Measurements from ENCODE around the gene MARCHF3. TPM values are rescaled to one million over a fixed set of nuclear protein-coding genes. Genes with fewer than 3 reads are reported as not detected.

Gene MARCHF3
- total and polyA plus RNA-seq, 2 donors (not counting 1 experiment from before 2014, with no cell fraction given): 8.6 to 11.6 TPM

DNA sequence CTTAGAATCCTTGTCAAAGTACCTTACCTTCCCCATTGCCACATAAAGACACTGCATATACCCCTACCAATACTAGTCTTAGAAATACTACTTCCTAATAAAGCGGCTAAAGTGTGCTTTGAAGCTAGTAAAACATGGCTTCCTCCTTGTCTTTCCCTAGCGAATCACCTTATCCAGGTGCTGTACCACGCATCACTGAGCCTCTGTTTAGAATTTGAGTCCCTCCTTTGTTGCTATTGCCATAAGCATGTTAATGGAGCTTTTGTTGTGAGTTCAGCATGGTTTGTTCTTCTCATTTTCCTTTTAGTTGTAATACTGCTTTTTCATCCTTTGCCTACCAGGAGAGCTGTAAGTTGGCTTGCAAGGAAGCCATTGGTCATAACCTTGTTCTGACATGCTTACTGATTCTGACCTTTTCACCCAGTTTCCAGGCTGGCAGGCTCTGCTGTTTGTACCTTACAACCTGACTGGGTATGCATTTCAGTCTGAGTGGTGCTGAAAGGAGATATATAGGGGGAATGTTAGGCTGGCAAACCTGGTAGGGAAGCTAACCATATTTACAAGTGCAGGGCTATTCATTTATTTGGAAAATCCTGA, 203.6 kb downstream of the MARCHF3 start:
- no peak overlapping the region for H3K27ac ChIP-seq (ENCODE audit: insufficient read depth, low read length)
- H4K20me1 ChIP-seq (ENCODE audit: control insufficient read depth, extremely low read depth, insufficient read depth, low read length): no peaks in the 10 kb centered on the region
- H3K79me2 ChIP-seq (ENCODE audit: control insufficient read depth, insufficient read depth, low read length): peaks cover 1% of the 10 kb centered on the region
- no peaks in the 10 kb centered on the region for H3K9me3 ChIP-seq (ENCODE audit: control insufficient read depth, insufficient read depth, low read depth, low read length)
- H3K9ac ChIP-seq (ENCODE audit: insufficient read depth, low read length): no peak overlapping the region
- H3K36me3 ChIP-seq (ENCODE audit: control insufficient read depth, insufficient read depth, low read length): peaks cover 5% of the 10 kb centered on the region
- DNase-seq (ENCODE audit: low read depth in 2 of 2): no peak
- H3K27me3 ChIP-seq (ENCODE audit: control insufficient read depth, insufficient read depth, low read length): no peaks in the 10 kb centered on the region
- no peak overlapping the region for H3K4me3 ChIP-seq (replicated peaks in 1 of 4; ENCODE audit: control extremely low read depth in 1 of 4, insufficient read depth in 1 of 4, low read depth in 3 of 4, low read length in 4 of 4)
- H3K4me2 ChIP-seq (ENCODE audit: extremely low read depth, insufficient read depth, low read length): no peak overlapping the region
- H3K4me1 ChIP-seq (ENCODE audit: control insufficient read depth, extremely low read depth, insufficient read depth, low read length): no peaks in the 10 kb centered on the region
- H2AFZ ChIP-seq (ENCODE audit: low read length): no peak overlapping the region
- TF ChIP-seq EZH2 (IDR thresholded peaks at IDR 0.05; ENCODE audit: low read length, missing control alignments): no peak
- TF ChIP-seq, protein P1, sequence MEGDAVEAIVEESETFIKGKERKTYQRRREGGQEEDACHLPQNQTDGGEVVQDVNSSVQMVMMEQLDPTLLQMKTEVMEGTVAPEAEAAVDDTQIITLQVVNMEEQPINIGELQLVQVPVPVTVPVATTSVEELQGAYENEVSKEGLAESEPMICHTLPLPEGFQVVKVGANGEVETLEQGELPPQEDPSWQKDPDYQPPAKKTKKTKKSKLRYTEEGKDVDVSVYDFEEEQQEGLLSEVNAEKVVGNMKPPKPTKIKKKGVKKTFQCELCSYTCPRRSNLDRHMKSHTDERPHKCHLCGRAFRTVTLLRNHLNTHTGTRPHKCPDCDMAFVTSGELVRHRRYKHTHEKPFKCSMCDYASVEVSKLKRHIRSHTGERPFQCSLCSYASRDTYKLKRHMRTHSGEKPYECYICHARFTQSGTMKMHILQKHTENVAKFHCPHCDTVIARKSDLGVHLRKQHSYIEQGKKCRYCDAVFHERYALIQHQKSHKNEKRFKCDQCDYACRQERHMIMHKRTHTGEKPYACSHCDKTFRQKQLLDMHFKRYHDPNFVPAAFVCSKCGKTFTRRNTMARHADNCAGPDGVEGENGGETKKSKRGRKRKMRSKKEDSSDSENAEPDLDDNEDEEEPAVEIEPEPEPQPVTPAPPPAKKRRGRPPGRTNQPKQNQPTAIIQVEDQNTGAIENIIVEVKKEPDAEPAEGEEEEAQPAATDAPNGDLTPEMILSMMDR (conservative IDR thresholded peaks at IDR 0.05 in 1 of 2, IDR thresholded peaks at IDR 0.05 in 1 of 2; ENCODE audit: low read depth in 1 of 2, low read length in 2 of 2): no peak

DNA sequence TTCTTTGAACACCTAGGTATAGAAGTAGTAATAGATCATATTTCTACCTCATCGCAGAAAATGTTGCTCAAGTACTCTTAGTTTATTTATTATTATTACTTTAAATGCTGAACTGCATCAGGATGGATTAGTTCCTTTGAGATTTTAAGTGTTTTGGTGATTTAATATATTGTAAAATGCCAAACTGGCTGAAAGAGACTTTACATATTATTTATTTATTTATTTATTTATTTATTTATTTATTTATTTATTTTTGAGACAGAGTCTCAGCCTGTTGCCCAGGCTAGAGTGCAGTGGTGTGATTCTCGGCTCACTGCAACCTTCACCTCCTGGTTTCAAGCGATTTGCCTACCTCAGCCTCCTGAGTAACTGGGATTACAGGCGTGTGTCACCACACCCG, 211.1 kb downstream of the MARCHF3 start:
- Histone ChIP-seq H3K4me2 (ENCODE audit: extremely low read depth, insufficient read depth, low read length) (no peak overlapping the region), H3K9ac (ENCODE audit: insufficient read depth, low read length) (no peak overlapping the region), H2AFZ (ENCODE audit: low read length) (no peak overlapping the region), H4K20me1 (ENCODE audit: control insufficient read depth, extremely low read depth, insufficient read depth, low read length) (no peaks in the 10 kb centered on the region), H3K27ac (ENCODE audit: insufficient read depth, low read length) (no peak overlapping the region), H3K27me3 (ENCODE audit: control insufficient read depth, insufficient read depth, low read length) (no peaks in the 10 kb centered on the region), H3K36me3 (ENCODE audit: control insufficient read depth, insufficient read depth, low read length) (no peaks in the 10 kb centered on the region), H3K79me2 (ENCODE audit: control insufficient read depth, insufficient read depth, low read length) (peaks cover 12% of the 10 kb centered on the region), H3K4me3 (replicated peaks in 1 of 4; ENCODE audit: control extremely low read depth in 1 of 4, insufficient read depth in 1 of 4, low read depth in 3 of 4, low read length in 4 of 4) (no peak overlapping the region), H3K4me1 (ENCODE audit: control insufficient read depth, extremely low read depth, insufficient read depth, low read length) (peaks cover 3% of the 10 kb centered on the region), H3K9me3 (ENCODE audit: control insufficient read depth, insufficient read depth, low read depth, low read length) (no peaks in the 10 kb centered on the region)
- DNase-seq (ENCODE audit: low read depth in 2 of 2): no peak
- TF ChIP-seq, protein P1 (conservative IDR thresholded peaks at IDR 0.05 in 1 of 2, IDR thresholded peaks at IDR 0.05 in 1 of 2; ENCODE audit: low read depth in 1 of 2, low read length in 2 of 2): no peak
- no peak for TF ChIP-seq EZH2 (IDR thresholded peaks at IDR 0.05; ENCODE audit: low read length, missing control alignments)

DNA sequence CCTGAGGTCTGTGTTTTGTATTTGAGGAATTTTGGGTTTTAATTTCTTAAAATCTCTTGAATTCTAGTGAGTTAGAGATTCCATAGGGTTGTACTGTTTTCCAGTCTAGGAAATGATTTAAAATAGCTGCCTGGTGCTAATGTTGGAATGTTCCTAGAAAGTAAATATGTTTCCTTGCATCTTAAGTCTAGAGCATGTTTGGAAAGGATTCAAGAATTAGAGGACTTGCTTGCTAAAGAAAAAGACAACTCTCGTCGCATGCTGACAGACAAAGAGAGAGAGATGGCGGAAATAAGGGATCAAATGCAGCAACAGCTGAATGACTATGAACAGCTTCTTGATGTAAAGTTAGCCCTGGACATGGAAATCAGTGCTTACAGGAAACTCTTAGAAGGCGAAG, 211.6 kb downstream of the MARCHF3 start:
- no peaks in the 10 kb centered on the region for H3K27me3 ChIP-seq (ENCODE audit: control insufficient read depth, insufficient read depth, low read length)
- H3K9me3 ChIP-seq (ENCODE audit: control insufficient read depth, insufficient read depth, low read depth, low read length): no peaks in the 10 kb centered on the region
- H2AFZ ChIP-seq (ENCODE audit: low read length): no peak overlapping the region
- H3K27ac ChIP-seq (ENCODE audit: insufficient read depth, low read length): no peak overlapping the region
- H3K36me3 ChIP-seq (ENCODE audit: control insufficient read depth, insufficient read depth, low read length): no peaks in the 10 kb centered on the region
- H3K9ac ChIP-seq (ENCODE audit: insufficient read depth, low read length): no peak overlapping the region
- no peak overlapping the region for H3K4me2 ChIP-seq (ENCODE audit: extremely low read depth, insufficient read depth, low read length)
- H3K4me1 ChIP-seq (ENCODE audit: control insufficient read depth, extremely low read depth, insufficient read depth, low read length): peaks cover 3% of the 10 kb centered on the region
- no peak overlapping the region for H3K4me3 ChIP-seq (replicated peaks in 1 of 4; ENCODE audit: control extremely low read depth in 1 of 4, insufficient read depth in 1 of 4, low read depth in 3 of 4, low read length in 4 of 4)
- TF ChIP-seq EZH2 (IDR thresholded peaks at IDR 0.05; ENCODE audit: low read length, missing control alignments): no peak
- TF ChIP-seq, protein P1 (conservative IDR thresholded peaks at IDR 0.05 in 1 of 2, IDR thresholded peaks at IDR 0.05 in 1 of 2; ENCODE audit: low read depth in 1 of 2, low read length in 2 of 2): no peak
- no peaks in the 10 kb centered on the region for H4K20me1 ChIP-seq (ENCODE audit: control insufficient read depth, extremely low read depth, insufficient read depth, low read length)
- peak in 1 of 2 donors; percentile 16 for DNase-seq (ENCODE audit: low read depth in 2 of 2)
- peaks cover 12% of the 10 kb centered on the region for H3K79me2 ChIP-seq (ENCODE audit: control insufficient read depth, insufficient read depth, low read length)

Other genes with a start within 250 kb of the MARCHF3 start
- 3.6 and 4.0 TPM in 2 replicates for gene C5orf63, start 42.9 kb upstream of the MARCHF3 start, total RNA-seq
- gene C5orf63, start 42.9 kb upstream of the MARCHF3 start, polyA plus RNA-seq: 2.9 and 3.3 TPM in 2 replicates

Measured in fibroblast of lung (primary cell).